Stimulated activated CD4-positive, alpha-beta T cell treated with anti-CD3 and anti-CD28 coated beads, Interleukin-1b, Interleukin-23, amount 100 ng/mL, for 24 hours (primary cell): ENCODE measurements around the gene HUNK.
"Not testable (repeated sequence)": the region's sequence is repeated elsewhere in the genome, so short reads cannot be mapped to it uniquely, and the experiment has no call there.

Experiments
- DNase-seq, 4 experiments: peaks; one replicate each; pipeline ENCODE4 v3.0.0-alpha.2; 2020; ENCODE audit warnings: low read depth in 4 of 4, low spot score in 1 of 4

HUNK gene

DNA sequence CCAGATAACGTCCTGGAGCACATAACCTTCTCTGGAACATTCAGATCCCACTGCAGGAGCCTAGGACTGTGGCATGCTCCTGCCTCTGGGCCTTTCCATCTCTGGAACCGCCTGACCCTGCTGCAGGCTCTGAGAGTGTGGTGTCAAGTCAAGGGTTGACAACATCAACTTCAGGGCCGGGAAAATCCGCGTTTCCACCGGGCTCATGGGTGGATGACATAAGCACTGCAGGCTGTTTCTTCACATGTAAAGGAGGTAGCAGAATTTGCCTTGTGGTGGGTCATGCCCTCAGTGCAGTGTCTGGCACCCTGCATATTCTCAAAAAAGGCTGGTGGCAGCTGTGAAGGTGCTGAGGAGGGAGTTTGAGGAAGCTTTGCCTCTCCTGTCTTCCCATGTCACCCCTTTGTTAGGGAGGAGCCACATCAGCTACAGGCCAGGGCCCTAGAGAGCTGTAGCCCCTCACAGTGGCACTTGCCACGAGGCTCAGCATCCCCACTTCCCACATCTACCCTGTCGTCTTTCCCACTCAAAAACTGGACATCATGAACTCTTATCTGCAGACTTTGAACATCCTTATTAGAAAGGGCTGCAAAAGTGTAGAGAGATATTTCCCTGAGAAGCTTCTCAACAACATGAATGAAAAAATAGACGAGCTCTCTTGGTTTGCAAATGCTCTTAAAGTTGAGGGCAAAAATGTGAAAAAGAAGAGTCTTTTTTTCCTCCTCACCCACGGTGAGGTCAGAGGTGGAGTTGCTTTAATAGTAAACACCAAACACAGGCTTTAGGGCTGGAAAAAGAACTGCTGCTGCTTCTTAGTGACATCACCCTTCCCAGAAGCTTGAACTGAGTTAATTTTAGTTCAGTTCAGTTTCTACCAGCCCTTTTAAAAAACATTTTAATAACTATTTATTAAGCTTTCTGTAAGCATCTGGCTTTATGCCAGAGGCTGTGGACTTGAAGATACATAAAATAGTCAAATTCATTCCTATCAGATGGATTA is 121.3 kb downstream of the HUNK start:
- no peak for DNase-seq

GRCh38 chr21:31997191-31997590 is 124.4 kb downstream of the HUNK start:
- DNase-seq: no peak

GRCh38 chr21:31999810-32000468 is 127.1 kb downstream of the HUNK start:
- DNase-seq: no peak

DNA sequence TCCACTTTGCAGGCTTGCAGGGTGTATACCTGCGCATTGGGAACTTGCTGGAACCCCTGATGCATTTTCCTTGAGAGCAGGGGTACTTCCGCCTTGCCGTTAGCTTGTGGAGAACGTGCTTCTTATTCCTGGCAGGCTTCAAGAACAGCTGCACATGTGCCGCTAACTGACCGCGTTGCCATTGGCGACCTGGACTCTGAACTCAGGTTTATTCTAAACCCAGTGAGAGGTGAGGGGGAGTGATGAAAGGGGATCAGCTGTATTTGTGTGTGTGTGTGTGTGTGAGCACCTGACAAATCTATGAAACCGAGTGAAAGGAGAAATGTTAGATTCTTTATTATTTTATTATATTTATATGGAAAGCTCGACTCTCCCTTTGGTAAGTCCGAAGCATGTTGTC is 128.6 kb downstream of the HUNK start:
- DNase-seq: no peak

DNA sequence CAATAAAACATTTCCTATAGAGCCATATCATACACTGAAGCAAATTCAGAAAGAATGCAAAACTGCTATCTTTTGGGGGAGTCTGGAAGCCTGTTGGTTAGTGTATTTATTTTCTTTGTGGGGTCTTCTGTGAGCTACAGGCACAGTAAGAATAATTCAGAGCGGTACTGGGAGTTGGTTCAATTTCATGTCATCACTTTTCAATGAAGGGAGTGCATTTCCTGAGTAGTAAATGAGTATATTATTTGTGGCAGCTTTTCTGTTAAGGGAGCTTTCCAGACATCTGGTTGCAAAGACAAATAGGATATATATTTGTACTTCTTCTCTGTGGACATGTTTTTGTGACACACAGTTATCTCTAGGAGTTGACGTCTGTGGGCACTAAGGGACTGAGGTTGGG is 130.6 kb downstream of the HUNK start:
- no peak for DNase-seq

DNA sequence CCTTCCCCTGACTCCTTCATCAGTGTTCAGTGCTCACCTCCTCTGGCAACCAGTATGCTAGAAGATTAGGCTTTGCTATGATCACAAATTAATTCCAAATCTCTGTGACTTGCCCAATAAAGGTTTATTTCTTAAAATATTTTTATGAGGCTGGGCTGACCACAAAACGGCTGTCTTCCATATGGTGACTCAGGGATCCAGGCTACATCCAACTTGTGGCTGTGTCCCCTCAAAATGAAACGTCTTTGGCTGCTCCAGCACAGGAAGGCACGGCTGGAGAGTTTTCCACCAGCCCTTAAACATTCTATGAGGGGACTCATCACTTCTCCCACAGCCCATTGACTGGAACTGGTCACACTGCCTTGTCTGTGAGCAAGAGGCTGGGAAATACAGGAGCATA is 131.5 kb downstream of the HUNK start:
- no peak for DNase-seq

DNA sequence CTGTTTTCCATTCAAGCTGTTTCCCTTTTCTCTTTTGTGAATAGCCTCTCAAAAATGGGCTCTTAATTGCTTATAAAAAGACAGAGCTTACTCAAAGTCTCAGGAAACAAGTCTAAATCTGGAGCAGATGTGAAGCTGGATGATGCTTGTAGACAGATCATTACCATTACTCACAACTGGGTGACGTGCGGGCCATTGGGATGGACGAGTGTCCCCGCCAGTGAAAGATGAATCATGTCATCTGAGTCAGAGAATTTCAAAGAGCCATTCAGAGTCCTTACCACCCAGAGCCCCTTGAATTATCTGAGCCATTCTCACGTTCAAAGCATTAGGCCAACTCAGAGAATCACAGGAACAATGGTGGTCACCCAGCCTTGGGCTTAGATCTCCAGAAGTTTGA is 134.6 kb downstream of the HUNK start:
- DNase-seq: no peak

DNA sequence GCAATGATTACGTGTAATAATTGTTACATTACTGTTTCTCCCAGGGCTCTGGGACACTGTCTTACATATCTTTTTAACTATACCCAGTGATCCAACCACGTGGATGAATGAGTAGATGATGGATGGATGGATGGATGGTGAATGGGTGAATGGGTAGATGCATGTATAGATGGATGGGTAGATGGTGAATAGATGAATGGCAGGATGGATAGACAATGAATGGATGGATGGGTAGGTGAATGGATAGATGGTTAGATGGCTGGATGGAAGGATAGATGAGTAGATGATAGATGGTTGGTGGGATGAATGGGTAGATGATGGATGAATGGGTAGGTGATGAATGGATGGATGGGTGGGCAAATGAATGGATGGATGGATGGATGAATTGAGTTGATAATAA is 135.9 kb downstream of the HUNK start:
- no peak for DNase-seq

DNA sequence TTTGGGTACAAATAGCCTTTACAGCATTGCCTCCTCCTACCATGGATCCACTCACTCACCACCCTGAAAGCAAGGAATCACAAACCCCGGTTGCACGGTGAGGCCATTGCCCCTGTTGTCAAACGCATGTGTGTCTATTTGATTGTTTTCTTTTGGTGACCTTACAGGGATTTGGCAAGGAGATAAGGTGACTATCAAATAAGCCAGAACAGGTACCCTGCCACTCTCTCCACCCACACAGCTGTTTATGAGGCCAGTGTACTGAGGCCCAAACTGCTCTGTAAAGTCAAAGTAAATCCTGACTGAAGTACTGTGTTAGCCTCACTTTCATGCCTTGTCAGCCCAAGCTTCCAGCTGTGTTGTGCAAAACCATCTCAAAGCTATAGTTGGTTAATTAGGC is 136.4 kb downstream of the HUNK start:
- DNase-seq: no peak

- no peak for DNase-seq
Observed at GRCh38 chr21:32015461-32016139, 142.8 kb downstream of the HUNK start.

DNA sequence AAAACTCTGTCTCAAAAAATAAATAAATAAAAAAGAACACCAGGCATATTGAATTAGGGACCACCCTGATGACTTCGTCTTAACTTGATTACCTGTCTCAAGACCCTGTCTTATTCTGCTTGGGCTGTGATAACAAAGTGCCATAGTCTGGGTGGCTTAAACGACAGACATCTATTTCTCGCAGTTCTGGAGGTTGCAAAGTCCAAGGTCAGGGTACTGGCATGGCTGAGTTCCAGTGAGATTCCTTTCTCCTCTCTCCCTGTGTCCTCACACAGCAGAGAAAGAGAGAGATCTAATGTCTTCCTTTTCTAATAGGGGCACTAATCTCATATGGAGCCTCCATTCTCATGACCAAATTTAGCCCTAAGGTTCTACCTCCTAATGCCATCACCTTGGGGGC is 145.6 kb downstream of the HUNK start:
- DNase-seq: no peak

DNA sequence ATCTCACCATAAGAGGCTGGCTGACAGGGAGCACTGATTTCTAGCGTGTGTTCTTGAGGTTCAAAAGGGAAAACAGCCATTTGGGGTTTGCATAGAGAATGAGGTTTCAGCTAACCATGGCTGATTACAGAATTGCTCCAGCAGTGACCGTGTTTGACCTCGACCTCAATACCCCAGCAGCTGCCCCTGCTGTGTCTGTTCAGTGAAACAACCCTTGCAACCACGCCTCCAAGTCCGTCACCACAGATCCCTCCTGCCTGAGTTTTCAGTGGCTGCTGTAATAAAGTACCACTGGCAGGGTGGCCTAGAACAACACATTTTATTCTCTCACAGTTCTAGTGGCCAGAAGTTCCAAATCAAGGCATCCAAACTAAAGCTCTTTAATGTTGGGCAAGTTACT is 147.7 kb downstream of the HUNK start:
- no peak for DNase-seq

DNA sequence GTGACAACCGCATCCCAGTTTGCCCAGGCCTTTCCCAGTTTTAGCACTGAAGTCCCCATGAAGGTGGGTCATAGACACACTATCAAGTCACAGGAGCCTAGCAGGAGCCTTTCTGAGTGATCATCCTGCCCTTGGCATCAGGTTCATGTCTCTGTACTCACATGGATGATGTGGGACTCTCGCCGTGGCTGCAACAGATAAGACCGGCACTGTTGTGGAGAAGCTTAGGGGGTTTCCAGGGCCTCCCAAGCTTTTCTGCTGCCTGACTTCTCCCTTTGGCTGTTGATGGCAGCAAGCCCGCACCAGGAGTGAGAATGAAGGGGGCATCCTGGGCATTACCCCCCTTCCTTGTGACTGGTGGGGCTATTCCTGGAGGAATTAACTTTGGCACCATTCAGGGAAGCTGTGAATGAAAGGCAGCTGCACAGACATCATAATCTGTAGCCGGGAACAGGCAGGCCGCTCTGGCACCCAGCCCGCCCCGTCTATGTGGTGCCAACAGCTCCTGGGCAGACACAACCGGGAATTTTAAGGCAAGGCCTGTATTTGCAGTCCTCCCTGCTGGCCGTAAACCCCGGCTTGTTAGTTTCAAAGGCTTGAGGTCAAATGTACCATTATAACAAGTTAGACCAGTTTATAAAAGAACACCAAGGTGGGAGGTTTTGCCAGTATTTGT is 148.6 kb downstream of the HUNK start:
- DNase-seq: no peak

GRCh38 chr21:32022146-32022545 is 149.3 kb downstream of the HUNK start:
- no peak for DNase-seq

- DNase-seq: no peak
Observed at GRCh38 chr21:32030146-32030652, 157.4 kb downstream of the HUNK start.

DNA sequence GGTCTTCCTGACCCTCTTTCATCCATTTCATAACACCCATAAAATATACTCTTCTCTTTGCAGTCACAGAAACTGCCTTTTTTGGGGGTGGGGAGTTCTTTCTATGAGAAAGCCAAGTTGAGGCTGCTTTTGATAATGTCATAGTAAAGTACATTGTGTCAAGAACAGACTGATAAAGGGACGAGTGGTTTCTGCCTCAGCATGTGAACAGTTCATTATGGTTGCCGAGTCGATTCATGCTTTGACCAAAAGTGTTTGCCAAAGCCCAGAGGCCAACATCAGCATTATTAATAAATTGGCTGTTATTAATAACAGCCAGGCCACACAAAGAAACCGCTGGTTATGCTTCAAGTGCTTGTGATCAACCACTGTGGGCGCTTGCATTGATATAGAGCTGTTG is 162.0 kb downstream of the HUNK start:
- DNase-seq: no peak

DNA sequence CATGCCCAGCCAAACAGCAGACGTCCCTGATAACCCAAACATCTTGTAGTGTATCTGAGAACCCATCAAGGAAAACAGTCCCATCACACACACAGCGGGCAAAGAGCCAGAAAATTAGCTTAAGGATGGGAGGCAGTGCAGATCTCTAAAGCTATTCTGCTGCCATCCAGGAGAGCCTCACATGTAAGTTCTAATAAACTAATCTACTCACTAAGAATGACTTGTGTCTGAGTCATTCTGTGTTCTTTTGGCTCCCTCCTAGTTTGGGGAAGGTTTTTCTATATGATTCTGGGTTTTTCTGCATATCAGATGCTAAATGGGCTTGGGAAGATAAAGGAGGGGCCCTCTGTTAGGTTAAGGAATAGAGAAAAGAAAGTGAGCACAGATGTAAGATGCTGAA is 162.8 kb downstream of the HUNK start:
- DNase-seq: no peak

GRCh38 chr21:32036756-32037155 is 163.9 kb downstream of the HUNK start:
- DNase-seq: no peak

DNA sequence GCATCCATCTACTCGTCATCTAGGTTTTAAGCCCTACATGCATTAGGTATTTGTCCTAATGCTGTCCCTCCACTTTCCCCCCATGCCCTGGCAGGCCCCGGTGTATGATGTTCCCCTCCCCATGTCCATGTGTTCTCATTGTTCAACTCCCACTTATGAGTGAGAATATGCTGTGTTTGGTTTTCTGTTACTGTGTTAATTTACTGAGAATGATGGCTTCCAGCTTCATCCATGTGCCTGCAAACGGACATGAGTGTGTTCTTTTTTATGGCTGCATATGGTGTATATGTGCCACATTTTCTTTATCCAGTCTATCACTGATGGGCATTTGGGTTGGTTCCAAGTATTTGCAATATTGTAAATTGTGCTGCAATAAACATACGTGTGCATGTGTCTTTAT is 165.9 kb downstream of the HUNK start:
- not testable (repeated sequence) for DNase-seq

- DNase-seq: no peak
Observed at GRCh38 chr21:32043458-32043857, 170.6 kb downstream of the HUNK start.
